Endometrial microvascular endothelial cells (primary cell): ENCODE results near the gene CFAP46. TPM values are rescaled to one million over a fixed set of nuclear protein-coding genes. Genes with fewer than 3 reads are reported as not detected.
"Not testable (repeated sequence)": the region's sequence is repeated elsewhere in the genome, so short reads cannot be mapped to it uniquely, and the experiment has no call there.

Experiments used
- in situ Hi-C: cut with HindIII; loops from 2 replicates; pipeline ENCODE4 v1.10.0; 2017; ENCODE audit warnings: low sequenced_read_pairs, low pct_unique_long_range_greater_than_20kb; ENCODE audit errors: inconsistent ontology term
- total RNA-seq: library from RNA; depleted of rRNA; stranded (reverse); fragments of >200 nt; gene quantifications from one replicate; pipeline ENCODE4 v1.2.3, GENCODE V29; 2015; ENCODE audit errors: inconsistent ontology term

The CFAP46 gene
- total RNA-seq, 1 donor from 2014 or later = 0.09 TPM

GRCh38 chr10:132910186-132910880 lies 32.0 kb downstream of the CFAP46 start:
- in situ Hi-C loops = no loop called here

- in situ Hi-C loops = no loop called here
Measured at GRCh38 chr10:132909491-132910071, 32.8 kb downstream of the CFAP46 start.

DNA sequence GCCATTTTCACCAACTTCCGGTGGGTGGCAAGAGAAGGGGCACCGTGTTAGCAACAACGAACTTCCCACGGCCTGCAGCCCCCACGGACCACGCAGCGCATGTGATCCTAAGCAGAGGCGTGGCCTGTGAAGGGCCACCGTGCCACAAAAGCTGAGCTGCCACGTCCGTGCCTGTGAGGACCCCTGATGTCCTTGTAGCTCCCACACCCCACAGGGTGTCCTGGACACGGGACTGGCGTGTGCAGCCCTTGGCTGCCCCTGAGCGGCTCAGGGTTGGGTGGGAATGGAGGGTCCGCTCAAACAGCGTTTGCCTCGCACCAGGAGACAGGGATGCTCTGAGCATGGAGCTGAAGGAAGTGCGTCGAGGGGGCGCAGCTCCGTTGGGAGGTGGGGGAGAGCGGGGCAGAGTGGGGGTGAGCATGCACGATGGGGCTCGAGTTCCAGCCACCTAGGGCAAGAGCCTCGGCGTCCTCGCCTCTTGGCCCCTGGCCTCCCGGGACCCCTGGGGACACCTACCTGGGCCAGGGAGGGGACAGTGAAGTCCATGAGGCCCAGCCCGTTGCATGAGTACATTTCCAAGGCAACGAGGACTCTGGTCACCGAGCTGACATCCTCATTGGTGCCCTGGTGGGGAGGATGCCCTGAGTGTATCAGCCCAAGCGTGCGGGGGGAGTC lies 33.6 kb downstream of the CFAP46 start:
- in situ Hi-C loops = no loop called here

DNA sequence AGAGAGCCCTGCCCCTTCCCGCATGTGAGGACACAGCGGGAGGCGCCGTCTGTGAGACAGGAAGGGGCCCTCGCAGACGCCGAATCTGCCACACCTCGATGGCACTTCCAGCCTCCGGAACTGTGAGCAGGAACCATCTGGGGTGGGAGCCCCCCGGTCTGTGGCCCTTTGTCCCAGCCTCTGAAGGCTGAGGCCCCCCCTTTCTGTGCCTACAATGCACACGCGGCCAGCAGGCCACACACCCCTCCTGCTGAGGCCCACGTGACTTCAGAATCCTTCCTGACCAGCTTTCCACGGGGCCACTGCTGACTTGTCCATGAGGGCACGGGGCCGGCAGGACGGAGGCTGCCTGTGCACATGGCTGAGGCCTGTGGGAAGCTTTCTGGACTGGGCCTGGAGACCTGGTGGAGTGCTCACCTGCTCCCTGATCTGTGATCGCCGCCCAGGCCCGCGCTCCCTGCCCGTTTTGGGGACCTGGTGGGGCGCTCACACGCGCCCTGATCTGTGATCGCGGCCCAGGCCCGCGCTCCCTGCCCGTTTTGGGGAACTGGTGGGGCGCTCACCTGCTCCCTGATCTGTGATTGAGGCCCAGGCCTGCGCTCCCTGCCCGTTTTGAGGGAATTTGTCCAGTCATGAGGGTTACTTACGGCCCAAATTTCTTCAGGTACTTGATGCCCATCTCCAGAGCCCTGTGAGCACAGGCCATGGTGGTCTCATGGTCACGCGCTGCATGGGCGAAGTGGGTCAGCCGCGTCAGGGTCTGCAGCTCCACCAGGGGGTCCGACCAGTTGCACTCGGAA lies 34.3 kb downstream of the CFAP46 start:
- in situ Hi-C loops = no loop called here

DNA sequence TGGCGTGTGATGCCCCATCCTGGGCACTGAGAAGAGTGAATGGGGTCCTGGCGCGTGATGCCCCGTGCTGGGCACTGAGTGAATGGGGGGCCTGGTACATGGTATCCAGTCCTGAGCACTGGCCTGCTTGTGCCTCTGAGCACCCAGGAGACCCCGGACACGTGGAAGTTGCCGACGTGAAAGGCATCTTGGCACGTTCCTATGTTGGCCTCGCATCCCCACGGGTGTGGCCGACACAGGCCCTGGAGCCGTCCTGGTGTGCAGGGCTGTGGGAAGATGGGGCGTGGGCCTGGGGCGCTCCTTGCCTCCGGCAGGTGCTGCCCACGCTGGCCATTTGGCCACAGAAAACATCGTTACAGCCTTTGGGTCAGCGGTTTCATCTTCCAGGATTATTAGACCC lies 35.5 kb downstream of the CFAP46 start:
- in situ Hi-C loops = no loop called here

GRCh38 chr10:132906106-132906505 lies 36.3 kb downstream of the CFAP46 start:
- in situ Hi-C loops = no loop called here

DNA sequence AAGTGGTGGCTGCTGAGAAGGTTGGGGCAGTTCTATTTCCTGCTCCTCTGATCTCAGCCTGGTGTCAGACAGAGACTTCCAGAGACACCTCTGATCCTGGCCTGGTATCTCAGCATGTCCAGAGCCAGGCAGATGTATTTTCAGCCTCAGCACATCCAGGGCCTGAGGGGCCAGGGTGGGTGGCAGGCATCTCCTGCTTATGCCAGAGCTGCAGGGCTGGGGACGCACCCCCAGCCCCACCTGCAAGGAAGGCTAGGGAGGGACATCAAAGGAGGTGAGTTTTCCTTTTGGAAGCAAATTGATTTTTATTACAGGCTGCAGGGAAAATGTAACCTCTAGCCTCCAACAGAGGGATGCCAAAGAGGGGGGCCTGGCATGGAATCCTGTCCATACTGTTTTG lies 36.7 kb downstream of the CFAP46 start:
- in situ Hi-C loops = no loop called here

DNA sequence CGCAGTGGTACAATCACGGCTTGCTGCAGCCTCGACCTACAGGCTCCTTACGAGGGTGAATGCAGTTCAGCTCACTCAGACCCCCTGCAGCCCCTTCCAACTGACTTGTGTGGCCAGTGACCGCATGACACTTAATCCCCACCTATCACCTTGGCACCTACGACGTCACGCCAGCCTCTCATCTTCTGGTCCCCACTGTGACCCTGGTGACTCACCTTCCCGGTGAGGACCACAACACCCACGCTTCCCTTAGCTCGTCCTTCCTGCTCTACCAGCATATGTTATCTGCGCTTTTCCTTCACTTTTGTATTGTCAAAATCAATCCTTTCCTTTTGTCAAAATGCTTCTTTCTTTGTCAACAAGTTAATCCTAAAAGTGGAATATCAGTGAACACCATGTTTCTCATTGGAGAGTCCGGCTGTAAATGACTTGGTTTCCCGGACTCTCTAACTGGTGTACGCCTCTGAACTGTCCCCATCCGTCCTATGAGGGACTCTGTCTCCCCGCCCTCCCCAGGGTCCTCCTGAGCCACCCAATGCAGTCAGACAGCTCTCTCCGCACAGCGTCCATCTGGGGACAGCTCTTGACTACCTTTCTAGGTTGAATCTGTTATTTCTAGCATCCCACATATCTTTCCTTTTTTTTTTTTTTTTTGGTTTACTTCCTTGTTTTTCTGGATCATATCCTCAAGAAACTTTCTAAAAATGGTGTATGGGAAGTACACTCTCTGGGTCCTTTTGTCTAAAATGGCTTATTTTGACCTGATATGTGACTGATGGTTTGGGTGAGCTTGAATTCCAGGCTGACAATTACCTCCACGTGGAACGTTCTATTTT lies 37.3 kb downstream of the CFAP46 start:
- in situ Hi-C loops = no loop called here

DNA sequence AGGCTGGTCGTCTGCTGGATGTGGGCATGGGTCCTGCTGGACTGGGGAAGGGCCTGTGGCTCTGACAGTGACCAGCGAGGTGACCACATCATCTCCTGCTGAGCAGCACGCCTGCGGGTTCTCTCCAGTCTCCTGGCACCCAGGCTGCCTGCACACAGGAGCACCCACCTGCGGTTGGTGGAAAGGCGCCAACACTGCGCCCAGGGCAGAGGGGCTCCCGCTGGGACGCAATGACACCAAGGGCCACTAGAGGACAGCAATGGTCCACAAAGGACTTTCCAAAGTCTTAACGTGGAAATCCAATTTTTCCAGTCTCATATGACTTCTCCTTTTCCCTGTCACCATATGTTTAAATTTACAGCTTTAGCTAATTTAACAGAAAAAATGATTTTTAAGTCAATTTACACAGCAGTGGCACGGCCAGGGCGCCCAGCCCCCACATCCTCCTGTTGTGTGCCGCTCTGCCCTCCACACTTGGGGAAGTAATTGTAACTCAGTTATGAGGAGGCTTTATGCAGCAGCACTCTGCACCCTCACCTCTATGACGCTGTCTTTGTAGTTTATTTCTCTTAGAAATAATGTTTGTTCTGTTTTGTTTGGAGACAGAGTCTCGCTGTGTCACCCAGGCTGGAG lies 38.1 kb downstream of the CFAP46 start:
- in situ Hi-C loops = no loop called here

- in situ Hi-C loops = not testable (repeated sequence)
Measured at GRCh38 chr10:132902656-132903575, 39.5 kb downstream of the CFAP46 start.

GRCh38 chr10:132901351-132901750 lies 41.0 kb downstream of the CFAP46 start:
- in situ Hi-C loops = no loop called here

- in situ Hi-C loops = no loop called here
Measured at GRCh38 chr10:132900211-132900756, 42.1 kb downstream of the CFAP46 start.

DNA sequence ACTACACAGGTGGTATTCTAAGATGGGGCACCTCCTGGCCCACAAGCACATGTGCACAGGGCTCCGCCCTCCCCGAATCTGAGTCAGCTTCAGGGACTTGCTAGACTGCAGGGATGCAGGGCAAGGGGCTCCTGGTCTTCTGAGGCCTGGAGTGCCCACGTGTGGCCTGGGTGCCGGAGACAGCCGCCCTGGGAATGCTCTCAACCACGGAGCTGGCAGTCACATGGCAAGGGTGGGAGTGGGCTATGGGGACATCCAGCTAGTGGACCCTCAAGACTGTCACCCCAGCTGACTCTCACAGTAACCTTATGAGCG lies 42.7 kb downstream of the CFAP46 start:
- in situ Hi-C loops = no loop called here

GRCh38 chr10:132899054-132899750 lies 43.2 kb downstream of the CFAP46 start:
- in situ Hi-C loops = no loop called here

DNA sequence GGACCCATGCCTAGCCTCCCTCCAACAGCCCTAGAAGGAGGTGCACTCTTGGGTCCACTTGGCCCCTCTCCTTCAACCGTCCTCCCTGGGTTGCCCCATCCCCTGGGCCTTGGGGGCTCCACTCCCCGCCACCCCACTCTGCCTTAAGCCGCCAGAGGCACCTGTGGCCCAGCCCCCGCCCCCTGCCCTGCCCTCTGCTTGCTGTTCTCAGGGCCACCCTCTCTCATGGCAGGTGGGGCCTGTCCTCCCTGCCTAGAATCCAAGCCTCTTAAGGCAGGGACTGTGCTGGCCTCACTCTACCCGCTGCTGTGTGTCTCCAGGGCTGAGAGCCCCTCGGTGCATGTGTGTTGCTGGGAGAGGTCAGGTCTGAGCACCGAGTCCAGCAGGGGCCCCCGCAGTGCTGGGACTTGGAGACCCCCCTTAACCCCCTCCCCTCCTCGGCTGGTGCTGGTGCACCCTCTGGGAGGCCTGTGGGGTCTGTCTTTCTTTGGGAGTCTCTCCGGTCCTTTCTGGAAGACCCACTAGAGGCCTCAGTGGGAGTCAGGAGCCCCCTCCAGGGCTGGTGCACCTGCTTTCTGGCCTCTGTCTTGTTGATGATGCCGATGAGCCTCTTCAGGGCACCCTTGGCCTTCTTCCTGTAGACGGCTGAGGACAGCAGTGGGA lies 43.8 kb downstream of the CFAP46 start:
- in situ Hi-C loops = no loop called here
